Measurements from ENCODE around the gene TMPRSS3.

DNA sequence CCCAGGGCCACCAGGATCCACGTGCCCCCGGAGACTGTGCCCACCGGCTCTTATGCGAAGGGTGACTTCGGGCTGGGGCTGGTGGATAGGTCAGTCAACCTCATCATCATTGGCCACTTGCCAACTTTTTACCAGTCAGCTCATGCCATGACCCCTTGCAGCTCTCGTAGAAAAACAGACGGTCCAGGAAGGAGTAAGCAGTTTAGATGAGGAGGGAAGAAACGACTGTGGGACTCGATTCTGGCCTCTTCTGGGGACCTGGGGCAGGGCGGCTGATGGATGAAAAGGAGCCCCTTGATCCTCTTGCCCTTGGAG lies 48.9 kb upstream of the TMPRSS3 start:
- TF ChIP-seq CTCF (conservative IDR thresholded peaks at IDR 0.05; ENCODE audit: low read depth, low read length) (no peak), EZH2 (IDR thresholded peaks at IDR 0.05; ENCODE audit: borderline replicate concordance, low read depth, low read length, poor library complexity, severe bottlenecking) (no peak)
